ENCODE measurements around the gene SND1.

GRCh38 chr7:128042012-128042411, 390.0 kb downstream of the SND1 start:
- TF ChIP-seq, protein P1, sequence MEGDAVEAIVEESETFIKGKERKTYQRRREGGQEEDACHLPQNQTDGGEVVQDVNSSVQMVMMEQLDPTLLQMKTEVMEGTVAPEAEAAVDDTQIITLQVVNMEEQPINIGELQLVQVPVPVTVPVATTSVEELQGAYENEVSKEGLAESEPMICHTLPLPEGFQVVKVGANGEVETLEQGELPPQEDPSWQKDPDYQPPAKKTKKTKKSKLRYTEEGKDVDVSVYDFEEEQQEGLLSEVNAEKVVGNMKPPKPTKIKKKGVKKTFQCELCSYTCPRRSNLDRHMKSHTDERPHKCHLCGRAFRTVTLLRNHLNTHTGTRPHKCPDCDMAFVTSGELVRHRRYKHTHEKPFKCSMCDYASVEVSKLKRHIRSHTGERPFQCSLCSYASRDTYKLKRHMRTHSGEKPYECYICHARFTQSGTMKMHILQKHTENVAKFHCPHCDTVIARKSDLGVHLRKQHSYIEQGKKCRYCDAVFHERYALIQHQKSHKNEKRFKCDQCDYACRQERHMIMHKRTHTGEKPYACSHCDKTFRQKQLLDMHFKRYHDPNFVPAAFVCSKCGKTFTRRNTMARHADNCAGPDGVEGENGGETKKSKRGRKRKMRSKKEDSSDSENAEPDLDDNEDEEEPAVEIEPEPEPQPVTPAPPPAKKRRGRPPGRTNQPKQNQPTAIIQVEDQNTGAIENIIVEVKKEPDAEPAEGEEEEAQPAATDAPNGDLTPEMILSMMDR (IDR thresholded peaks at IDR 0.05; ENCODE audit: insufficient read depth, low read length, poor library complexity, severe bottlenecking): no peak
- no peak for TF ChIP-seq EZH2phosphoT487 (conservative IDR thresholded peaks at IDR 0.05; ENCODE audit: low read length)

All from SU-DHL-6 (cell line).